B cell (primary cell): Measurements from ENCODE around the gene HLA-A.

Source experiments
- CTCF ChIP-seq: fragments of 200-600 bp; IDR thresholded peaks from one replicate; pipeline ENCODE4 v1.8.0; 2022; ENCODE audit warnings: antibody characterized with exemption, mild to moderate bottlenecking
- EZH2 ChIP-seq: IDR thresholded peaks from 2 replicates; pipeline ENCODE4 v1.6.1; 2012; ENCODE audit warnings: borderline replicate concordance, low read depth, mild to moderate bottlenecking, moderate library complexity, low read length; ENCODE audit not compliant: insufficient read depth, poor library complexity, severe bottlenecking

- TF ChIP-seq CTCF (no peak), EZH2 (no peak)
Measured at GRCh38 chr6:29958046-29958445, 15.7 kb downstream of the HLA-A start.
